Neural crest cell (in vitro differentiated cells): ENCODE data around the gene DTNBP1. TPM values are rescaled to one million over a fixed set of nuclear protein-coding genes. Genes with fewer than 3 reads are reported as not detected.

Source experiments
- DNase-seq: peaks from one replicate; pipeline ENCODE4 v3.0.0; 2021; ENCODE audit warnings: low read depth, mixed read lengths, low spot score
- H3K27ac Mint-ChIP-seq: one replicate; pipeline ENCODE4 v1.8.0; 2021; ENCODE audit warnings: mild to moderate bottlenecking, mixed read lengths; ENCODE audit not compliant: unreplicated experiment
- H3K27me3 Mint-ChIP-seq: 2 replicates; pipeline ENCODE4 v1.8.0; 2021; ENCODE audit warnings: low read depth, mild to moderate bottlenecking, mixed read lengths
- H3K36me3 Mint-ChIP-seq: 2 replicates; pipeline ENCODE4 v1.8.0; 2021; ENCODE audit warnings: low read depth, mild to moderate bottlenecking, mixed read lengths
- H3K4me1 Mint-ChIP-seq: 2 replicates; pipeline ENCODE4 v1.8.0; 2021; ENCODE audit warnings: mixed read lengths
- H3K4me3 Mint-ChIP-seq: one replicate; pipeline ENCODE4 v1.8.0; 2021; ENCODE audit warnings: mild to moderate bottlenecking, mixed read lengths
- H3K9me3 Mint-ChIP-seq: 2 replicates; pipeline ENCODE4 v1.8.0; 2021; ENCODE audit warnings: mixed read lengths
- CTCF ChIP-seq: fragments of 200-600 bp; sonication (generic); conservative IDR thresholded peaks from 2 replicates; pipeline ENCODE4 v1.5.0; 2021; ENCODE audit warnings: antibody characterized with exemption, mild to moderate bottlenecking
- total RNA-seq: library from RNA; stranded (reverse); gene quantifications from 2 replicates; pipeline ENCODE4 v1.2.1, GENCODE V29; 2021

The DTNBP1 gene
- total RNA-seq, 1 donor from 2014 or later: 13.5 TPM

DNA sequence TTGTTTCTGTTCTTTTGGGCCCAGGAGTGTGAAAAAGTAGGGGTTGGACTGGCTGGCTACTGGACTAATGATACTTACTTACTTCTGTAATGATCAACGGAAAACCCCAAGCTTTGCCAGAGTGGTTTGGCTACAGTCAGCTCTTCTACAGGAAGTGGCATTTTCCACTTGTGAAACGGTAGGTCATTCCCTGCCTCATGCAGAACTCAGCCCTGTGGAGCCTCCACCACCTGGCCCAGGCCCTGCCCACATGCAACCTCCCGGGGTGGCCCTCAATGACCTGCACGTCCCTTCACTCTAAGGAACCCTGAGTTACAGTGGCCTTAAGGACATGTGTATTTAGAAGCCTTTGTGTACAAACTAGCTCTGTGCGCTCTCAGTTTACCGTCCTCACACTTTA is 140.4 kb downstream of the DTNBP1 start:
- Mint-ChIP-seq H3K4me1 (peaks cover 4% of the 10 kb centered on the region), H3K9me3 (peaks cover 11% of the 10 kb centered on the region), H3K27me3 (no peaks in the 10 kb centered on the region), H3K4me3 (no peak overlapping the region), H3K36me3 (peaks cover 66% of the 10 kb centered on the region), H3K27ac (no peak overlapping the region)
- no peak for TF ChIP-seq CTCF
- DNase-seq: no peak

DNA sequence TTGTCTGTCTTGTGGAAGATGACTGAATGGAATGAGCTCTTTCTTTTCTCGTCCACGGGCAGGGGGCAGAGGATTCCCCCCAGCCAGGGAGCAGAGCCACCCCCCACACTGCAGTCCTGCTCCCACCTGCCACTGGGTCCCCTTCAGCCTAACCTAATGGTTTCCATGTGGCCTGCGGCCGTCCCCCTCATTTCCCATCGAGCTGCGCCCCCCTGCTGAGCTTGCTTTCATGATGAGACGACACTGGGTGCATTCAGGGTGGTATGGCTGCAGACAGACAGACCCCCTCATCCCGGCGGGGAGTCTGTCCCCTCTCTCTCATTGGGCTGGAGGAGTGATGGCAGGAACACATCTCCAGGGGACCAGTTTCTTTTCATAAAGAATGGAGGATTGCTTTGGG is 140.8 kb downstream of the DTNBP1 start:
- TF ChIP-seq CTCF: no peak
- Mint-ChIP-seq H3K27ac (no peak overlapping the region), H3K27me3 (no peaks in the 10 kb centered on the region), H3K9me3 (peaks cover 10% of the 10 kb centered on the region), H3K4me1 (peaks cover 4% of the 10 kb centered on the region), H3K4me3 (no peak overlapping the region), H3K36me3 (peaks cover 65% of the 10 kb centered on the region)
- no peak for DNase-seq

GRCh38 chr6:15521582-15521981 is 141.2 kb downstream of the DTNBP1 start:
- H3K27me3 Mint-ChIP-seq: no peaks in the 10 kb centered on the region
- peak overlapping the region; percentile 50 for H3K27ac Mint-ChIP-seq

DNA sequence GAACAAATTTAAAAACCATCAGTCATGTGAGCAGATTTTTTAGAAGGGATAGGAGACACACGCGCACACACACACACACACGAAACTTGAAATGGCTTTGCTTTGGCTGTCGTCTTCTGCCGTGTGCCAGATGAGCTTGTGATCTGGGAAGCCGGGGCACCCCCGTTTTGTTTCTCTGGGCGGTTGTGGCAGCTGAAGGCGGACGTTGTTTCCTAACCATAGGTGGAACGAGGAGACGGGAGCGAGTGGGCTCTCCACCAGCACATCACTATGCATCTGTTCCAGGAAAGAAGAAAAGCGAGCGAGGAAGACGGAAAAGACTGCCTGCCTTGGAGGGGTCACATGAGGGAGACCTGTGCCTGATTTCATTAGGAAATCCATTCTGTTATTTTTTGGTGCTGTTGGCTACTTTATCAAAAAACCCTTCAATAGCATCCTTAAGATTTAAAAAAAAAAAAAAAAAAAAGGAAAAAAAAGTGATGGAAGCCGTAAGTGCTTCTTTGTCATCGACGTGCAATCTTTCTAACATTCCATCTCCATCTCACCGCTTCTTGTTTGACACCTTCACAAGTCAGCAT is 142.1 kb downstream of the DTNBP1 start:
- Mint-ChIP-seq H3K27me3 (no peaks in the 10 kb centered on the region), H3K9me3 (peaks cover 5% of the 10 kb centered on the region), H3K4me1 (peaks cover 3% of the 10 kb centered on the region), H3K4me3 (no peak overlapping the region), H3K36me3 (peaks cover 57% of the 10 kb centered on the region), H3K27ac (no peak overlapping the region)
- TF ChIP-seq CTCF: no peak
- no peak for DNase-seq

More at GRCh38 chr6:15521582-15521981, 141.2 kb downstream of the DTNBP1 start:
- no peak for TF ChIP-seq CTCF
- Mint-ChIP-seq H3K9me3 (peaks cover 10% of the 10 kb centered on the region), H3K4me3 (no peak overlapping the region), H3K4me1 (peaks cover 4% of the 10 kb centered on the region), H3K36me3 (peaks cover 61% of the 10 kb centered on the region)
- DNase-seq: no peak

- Mint-ChIP-seq H3K4me1 (no peaks in the 10 kb centered on the region), H3K27ac (no peak overlapping the region), H3K9me3 (no peaks in the 10 kb centered on the region), H3K4me3 (no peak overlapping the region), H3K36me3 (peaks cover 51% of the 10 kb centered on the region), H3K27me3 (no peaks in the 10 kb centered on the region)
- no peak for DNase-seq
- no peak for TF ChIP-seq CTCF
Observed at GRCh38 chr6:15519681-15520080, 143.1 kb downstream of the DTNBP1 start.
